HL-60 (cell line): ENCODE results near the gene MMP24.

Experiments used
- DNase-seq, 2 experiments: peaks; one replicate each; pipeline ENCODE4 v3.0.0-alpha.2; 2010 to 2020; ENCODE audit warnings: low read depth in 1 of 2, low spot score in 1 of 2
- H3K27ac ChIP-seq: fragments of 250-450 bp; sonication (Bioruptor Pico); replicated peaks from 2 replicates; pipeline ENCODE4 v1.5.1; 2020; ENCODE audit warnings: mild to moderate bottlenecking, moderate library complexity
- H3K27me3 ChIP-seq: fragments of 250-450 bp; sonication (Bioruptor Pico); 2 replicates; pipeline ENCODE4 v1.5.1; 2021; ENCODE audit warnings: mild to moderate bottlenecking, moderate library complexity; ENCODE audit not compliant: insufficient read depth, poor library complexity, severe bottlenecking
- H3K4me3 ChIP-seq: replicated peaks from 2 replicates; pipeline ENCODE4 v1.5.1; 2011; ENCODE audit warnings: mild to moderate bottlenecking, control low read depth, low read length; ENCODE audit not compliant: insufficient read depth
- GABPA ChIP-seq: IDR thresholded peaks from 2 replicates; pipeline ENCODE4 v1.6.1; 2012; ENCODE audit warnings: low read depth
- POLR2AphosphoS5 ChIP-seq: IDR thresholded peaks from 2 replicates; pipeline ENCODE4 v1.6.1; 2012; ENCODE audit warnings: low read depth
- SPI1 ChIP-seq: IDR thresholded peaks from 2 replicates; pipeline ENCODE4 v1.6.1; 2012; ENCODE audit warnings: low read depth, mild to moderate bottlenecking, borderline replicate concordance
- TF ChIP-seq, protein P1 (sequence below): IDR thresholded peaks from one replicate; pipeline ENCODE4 v1.5.1; 2011; ENCODE audit warnings: low read length, control low read depth, inconsistent platforms; ENCODE audit not compliant: insufficient read depth
- TF ChIP-seq, protein P2 (sequence below): IDR thresholded peaks from 2 replicates; pipeline ENCODE4 v1.6.1; 2012; ENCODE audit warnings: low read depth; ENCODE audit not compliant: insufficient replicate concordance

Gene MMP24

DNA sequence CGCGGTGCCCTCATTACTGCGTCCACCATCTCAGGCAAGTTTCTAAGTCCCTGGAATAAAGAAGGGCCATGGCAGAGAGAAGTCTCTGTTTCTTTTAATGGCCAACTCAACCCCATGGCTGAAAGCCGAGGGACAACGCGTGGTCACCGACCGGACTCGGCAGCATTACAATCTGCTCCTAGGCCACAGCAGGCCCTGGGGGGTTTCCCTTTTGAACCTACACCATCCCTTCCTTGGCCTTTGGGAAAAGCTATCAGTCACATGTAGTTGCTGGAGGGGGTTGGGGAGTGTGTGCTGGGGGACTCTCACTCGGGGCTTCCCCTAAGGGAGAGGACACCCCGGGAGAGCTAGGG is 76.9 kb downstream of the MMP24 start:
- no peaks in the 10 kb centered on the region for H3K27me3 ChIP-seq
- TF ChIP-seq GABPA (no peak), POLR2AphosphoS5 (no peak), SPI1 (no peak)
- TF ChIP-seq, protein P1, sequence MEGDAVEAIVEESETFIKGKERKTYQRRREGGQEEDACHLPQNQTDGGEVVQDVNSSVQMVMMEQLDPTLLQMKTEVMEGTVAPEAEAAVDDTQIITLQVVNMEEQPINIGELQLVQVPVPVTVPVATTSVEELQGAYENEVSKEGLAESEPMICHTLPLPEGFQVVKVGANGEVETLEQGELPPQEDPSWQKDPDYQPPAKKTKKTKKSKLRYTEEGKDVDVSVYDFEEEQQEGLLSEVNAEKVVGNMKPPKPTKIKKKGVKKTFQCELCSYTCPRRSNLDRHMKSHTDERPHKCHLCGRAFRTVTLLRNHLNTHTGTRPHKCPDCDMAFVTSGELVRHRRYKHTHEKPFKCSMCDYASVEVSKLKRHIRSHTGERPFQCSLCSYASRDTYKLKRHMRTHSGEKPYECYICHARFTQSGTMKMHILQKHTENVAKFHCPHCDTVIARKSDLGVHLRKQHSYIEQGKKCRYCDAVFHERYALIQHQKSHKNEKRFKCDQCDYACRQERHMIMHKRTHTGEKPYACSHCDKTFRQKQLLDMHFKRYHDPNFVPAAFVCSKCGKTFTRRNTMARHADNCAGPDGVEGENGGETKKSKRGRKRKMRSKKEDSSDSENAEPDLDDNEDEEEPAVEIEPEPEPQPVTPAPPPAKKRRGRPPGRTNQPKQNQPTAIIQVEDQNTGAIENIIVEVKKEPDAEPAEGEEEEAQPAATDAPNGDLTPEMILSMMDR, result no peak
- TF ChIP-seq, protein P2, sequence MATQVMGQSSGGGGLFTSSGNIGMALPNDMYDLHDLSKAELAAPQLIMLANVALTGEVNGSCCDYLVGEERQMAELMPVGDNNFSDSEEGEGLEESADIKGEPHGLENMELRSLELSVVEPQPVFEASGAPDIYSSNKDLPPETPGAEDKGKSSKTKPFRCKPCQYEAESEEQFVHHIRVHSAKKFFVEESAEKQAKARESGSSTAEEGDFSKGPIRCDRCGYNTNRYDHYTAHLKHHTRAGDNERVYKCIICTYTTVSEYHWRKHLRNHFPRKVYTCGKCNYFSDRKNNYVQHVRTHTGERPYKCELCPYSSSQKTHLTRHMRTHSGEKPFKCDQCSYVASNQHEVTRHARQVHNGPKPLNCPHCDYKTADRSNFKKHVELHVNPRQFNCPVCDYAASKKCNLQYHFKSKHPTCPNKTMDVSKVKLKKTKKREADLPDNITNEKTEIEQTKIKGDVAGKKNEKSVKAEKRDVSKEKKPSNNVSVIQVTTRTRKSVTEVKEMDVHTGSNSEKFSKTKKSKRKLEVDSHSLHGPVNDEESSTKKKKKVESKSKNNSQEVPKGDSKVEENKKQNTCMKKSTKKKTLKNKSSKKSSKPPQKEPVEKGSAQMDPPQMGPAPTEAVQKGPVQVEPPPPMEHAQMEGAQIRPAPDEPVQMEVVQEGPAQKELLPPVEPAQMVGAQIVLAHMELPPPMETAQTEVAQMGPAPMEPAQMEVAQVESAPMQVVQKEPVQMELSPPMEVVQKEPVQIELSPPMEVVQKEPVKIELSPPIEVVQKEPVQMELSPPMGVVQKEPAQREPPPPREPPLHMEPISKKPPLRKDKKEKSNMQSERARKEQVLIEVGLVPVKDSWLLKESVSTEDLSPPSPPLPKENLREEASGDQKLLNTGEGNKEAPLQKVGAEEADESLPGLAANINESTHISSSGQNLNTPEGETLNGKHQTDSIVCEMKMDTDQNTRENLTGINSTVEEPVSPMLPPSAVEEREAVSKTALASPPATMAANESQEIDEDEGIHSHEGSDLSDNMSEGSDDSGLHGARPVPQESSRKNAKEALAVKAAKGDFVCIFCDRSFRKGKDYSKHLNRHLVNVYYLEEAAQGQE, result no peak
- H3K27ac ChIP-seq, result no peak overlapping the region
- H3K4me3 ChIP-seq, result no peak overlapping the region
- DNase-seq, result no peak

DNA sequence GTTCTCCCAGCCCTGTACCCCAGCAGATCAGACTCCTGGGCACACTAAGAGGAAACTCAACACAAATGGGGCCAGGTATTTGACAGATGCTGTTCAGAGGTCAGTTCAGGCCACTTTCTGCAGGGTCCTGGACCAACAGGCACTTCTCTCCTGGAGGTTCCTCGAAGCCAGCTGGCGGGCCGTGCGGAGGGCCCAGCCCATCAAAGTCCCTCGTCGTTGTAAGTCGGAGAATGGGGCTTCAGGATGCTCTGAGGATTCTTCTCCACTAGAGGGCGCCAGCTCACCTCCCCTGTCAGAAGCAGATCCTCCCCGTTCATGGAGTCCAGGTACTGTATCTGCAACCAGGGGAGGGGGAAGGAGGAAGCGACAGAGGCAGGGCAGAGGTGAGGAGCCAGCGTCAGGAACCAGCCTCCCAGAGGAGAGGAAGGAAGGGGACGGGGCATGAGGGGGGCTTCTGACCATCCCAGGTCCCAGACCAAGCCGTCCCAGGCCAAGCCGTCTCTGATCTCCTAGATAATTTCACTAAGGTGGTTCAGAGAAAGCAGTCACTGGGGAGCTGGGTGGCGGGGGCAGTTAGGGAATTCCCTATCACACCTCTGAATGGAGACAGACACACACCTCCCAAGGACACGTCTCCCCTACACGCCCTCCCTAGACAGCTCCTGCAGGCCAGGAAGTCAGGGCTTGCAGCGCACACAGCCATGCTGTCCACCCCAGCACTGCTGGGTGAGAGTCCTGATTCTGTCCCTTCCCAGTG is 77.4 kb downstream of the MMP24 start:
- TF ChIP-seq, protein P2, result no peak
- TF ChIP-seq GABPA (no peak), SPI1 (peak; percentile 13; the same call in 1 of the 2 replicates), POLR2AphosphoS5 (no peak)
- TF ChIP-seq, protein P1, result peak; percentile 92
- no peak overlapping the region for H3K4me3 ChIP-seq
- no peaks in the 10 kb centered on the region for H3K27me3 ChIP-seq
- peak overlapping the region; percentile 24 for H3K27ac ChIP-seq
- peak; percentile 88 to 91 for DNase-seq

DNA sequence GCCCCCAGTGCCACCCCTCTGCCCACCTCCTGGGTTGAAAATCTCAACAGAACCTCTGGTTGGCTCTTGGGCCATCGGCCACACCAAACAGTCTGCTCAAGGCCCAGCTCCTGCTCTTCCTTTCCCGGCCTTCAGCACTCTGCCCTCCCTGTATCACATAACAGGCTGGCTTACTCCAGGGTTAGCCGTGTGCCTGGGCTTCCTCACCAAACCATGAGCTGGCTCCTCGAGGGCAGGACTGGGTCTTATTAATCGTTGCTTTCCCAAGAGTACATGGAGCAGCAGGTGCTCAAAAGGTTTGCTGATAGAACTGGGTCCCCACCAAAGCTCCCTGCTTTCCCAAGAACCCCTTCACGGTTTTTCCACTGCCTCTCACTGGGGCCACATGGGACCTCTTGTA is 78.5 kb downstream of the MMP24 start:
- no peak for DNase-seq
- peak overlapping the region; percentile 62 for H3K27ac ChIP-seq
- H3K27me3 ChIP-seq, result no peaks in the 10 kb centered on the region
- no peak overlapping the region for H3K4me3 ChIP-seq
- TF ChIP-seq POLR2AphosphoS5 (no peak), GABPA (no peak)

DNA sequence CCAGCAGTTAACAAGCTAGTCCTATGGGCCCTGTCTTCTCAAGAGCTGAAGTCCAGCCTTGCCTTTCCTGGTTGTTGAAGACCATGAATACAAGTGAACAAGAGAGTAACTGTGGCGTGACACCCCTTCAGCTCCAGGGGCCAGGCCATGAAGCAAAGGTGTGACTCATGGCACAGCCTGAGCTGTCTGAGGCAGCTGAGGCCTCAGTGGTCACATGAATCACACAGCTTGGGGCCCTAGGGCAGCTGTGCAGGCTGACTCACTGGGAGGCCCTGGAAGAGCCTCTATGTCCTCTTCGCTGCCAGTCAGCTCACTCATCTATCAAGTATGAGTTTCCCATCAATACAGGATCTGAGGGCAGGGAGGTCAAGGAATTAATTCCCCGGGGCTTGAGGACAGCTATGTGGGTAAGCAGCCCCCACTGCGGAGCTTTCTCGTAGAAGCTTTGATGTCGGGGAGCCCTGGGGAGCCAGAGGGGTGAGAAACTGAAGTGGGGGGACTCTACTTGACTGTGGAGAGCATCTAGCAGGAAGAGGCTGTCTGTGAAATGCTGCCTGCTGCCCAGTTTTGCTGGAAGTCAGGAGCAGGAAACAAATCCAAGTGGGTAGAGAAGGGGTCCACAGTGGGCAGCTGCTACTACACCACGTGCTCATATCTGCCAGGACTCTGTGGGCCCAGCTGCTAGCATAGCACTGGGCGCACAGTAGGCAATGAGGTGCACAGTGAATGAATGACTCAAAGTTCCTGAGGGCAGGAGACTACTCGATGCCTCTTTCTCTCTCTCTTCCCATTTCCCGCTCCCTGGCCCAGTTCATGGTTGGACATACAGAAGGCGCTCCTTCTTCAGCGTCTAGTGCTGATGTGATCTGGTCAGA is 79.4 kb downstream of the MMP24 start:
- Histone ChIP-seq H3K27me3 (no peaks in the 10 kb centered on the region), H3K27ac (peak overlapping the region; percentile 62), H3K4me3 (no peak overlapping the region)
- TF ChIP-seq SPI1, result no peak
- no peak for TF ChIP-seq GABPA
- TF ChIP-seq POLR2AphosphoS5, result peak; percentile 61; the same call in 1 of the 2 replicates
- peak; percentile 86 to 89 for DNase-seq
